ENCODE data around the gene CC2D2A. TPM values are rescaled to one million over a fixed set of nuclear protein-coding genes. Genes with fewer than 3 reads are reported as not detected.

CC2D2A gene
- total RNA-seq, 2 donors from 2014 or later: 3.6 to 4.9 TPM

DNA sequence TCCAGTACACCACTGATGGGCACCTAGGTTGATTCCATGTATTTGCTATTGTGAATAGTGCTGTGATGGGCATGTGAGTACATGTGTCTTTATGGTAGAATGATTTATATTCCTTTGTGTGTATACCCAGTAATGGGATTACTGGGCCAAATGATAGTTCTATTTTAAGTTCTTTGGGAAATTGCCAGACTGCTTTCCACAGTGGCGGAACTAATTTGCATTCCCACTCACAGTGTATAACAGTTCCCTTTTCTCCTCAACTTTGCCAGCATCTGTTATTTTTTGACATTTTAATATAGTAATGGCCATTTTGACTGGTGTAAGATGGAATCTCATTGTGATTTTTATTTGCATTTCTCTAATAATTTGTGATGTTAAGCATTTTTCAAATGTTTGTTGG, 25.9 kb downstream of the CC2D2A start:
- intact Hi-C loops (cut with DNase I): no loop called here
- Histone ChIP-seq H3K4me3 (no peak overlapping the region), H3K27ac (no peak overlapping the region), H3K9me3 (no peaks in the 10 kb centered on the region), H3K27me3 (no peaks in the 10 kb centered on the region), H3K36me3 (replicated peaks in 1 of 2; ENCODE audit: insufficient read depth in 1 of 2, low read depth in 2 of 2) (no peaks in the 10 kb centered on the region), H3K4me1 (no peaks in the 10 kb centered on the region)
- peak in 1 of 4 donors; percentile 9 for DNase-seq
- TF ChIP-seq POLR2A (IDR thresholded peaks at IDR 0.05) (no peak), CTCF (IDR thresholded peaks at IDR 0.05) (no peak)
- ATAC-seq: no peak
- 82 to 88% methylated on average over 1 of the region's 1 CpG for WGBS, 2 donors

DNA sequence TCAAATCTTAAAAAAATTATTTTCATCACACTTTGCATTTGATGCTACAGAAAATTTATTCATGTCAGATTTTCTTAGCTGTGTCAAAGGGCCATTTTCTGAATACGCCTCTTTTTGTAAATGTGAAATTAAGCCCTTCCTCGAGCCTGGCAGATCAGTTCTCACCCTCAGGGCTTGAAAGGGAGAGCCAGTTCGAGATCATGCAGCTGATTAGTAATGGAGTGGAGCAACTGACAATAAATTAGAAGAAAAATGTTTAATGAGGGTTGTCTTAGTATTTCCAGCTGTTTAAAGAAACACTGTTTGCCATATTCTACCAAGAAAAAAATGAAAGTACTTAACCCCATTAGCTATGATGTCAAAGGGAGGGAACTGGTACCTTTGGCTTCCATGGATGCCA, 28.7 kb downstream of the CC2D2A start:
- intact Hi-C loops (cut with DNase I): no loop called here
- no peak for TF ChIP-seq CTCF (IDR thresholded peaks at IDR 0.05)
- no peak for TF ChIP-seq POLR2A (IDR thresholded peaks at IDR 0.05)
- Histone ChIP-seq H3K27me3 (no peaks in the 10 kb centered on the region), H3K4me3 (no peak overlapping the region), H3K27ac (no peak overlapping the region), H3K9me3 (no peaks in the 10 kb centered on the region), H3K4me1 (no peaks in the 10 kb centered on the region), H3K36me3 (replicated peaks in 1 of 2; ENCODE audit: insufficient read depth in 1 of 2, low read depth in 2 of 2) (no peaks in the 10 kb centered on the region)
- ATAC-seq: no peak
- 76 to 77% methylated on average over 3 of the region's 3 CpGs for WGBS, 2 donors
- no peak for DNase-seq

DNA sequence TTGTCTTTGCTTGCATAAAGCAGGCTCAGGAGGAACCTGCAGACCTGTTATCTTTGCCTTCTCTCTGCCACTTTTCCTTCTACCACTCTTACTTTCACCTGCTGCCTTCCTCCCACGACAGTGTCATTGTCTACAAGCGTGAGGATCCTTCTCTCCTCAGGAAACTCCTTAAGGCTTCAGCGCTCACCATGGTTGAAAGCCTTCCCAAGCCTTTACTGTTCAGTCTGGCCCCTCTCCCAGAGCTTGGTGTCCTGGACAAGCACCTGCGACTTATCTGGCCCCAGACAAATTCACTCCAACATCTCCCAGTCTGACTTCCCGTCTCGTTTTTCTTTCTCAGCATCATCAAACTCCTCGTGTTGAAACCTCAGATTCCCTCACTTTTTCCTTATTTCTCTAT, 31.0 kb downstream of the CC2D2A start:
- H3K27me3 ChIP-seq: no peaks in the 10 kb centered on the region
- H3K4me3 ChIP-seq: no peak overlapping the region
- TF ChIP-seq POLR2A (IDR thresholded peaks at IDR 0.05) (no peak), CTCF (IDR thresholded peaks at IDR 0.05) (no peak)
- no peaks in the 10 kb centered on the region for H3K9me3 ChIP-seq
- no peak for ATAC-seq
- no peaks in the 10 kb centered on the region for H3K4me1 ChIP-seq
- 72 to 77% methylated on average over 7 of the region's 7 CpGs for WGBS, 2 donors
- H3K27ac ChIP-seq: no peak overlapping the region
- no peak for DNase-seq
- no peaks in the 10 kb centered on the region for H3K36me3 ChIP-seq (replicated peaks in 1 of 2; ENCODE audit: insufficient read depth in 1 of 2, low read depth in 2 of 2)
- intact Hi-C loops (cut with DNase I): no loop called here

DNA sequence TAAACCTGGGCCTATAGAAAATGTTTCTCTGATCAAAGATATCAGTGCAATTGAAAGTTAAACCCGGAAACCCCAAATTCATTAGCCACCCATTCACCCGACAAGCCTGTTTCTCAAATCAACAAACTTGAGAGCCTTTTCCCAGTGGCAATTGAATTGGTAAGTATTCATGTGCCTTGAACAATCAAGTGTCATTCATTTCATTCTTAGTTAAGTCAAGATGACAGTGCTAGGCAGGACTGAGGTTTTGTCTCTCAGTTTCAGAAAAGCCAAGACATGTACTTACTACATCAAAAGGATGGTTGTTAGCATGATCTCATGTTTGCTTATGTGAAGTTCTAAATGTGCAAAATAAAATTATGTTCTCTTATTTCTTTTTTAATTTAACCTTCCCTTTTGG, 32.3 kb downstream of the CC2D2A start:
- DNase-seq: no peak
- intact Hi-C loops (cut with DNase I): no loop called here
- Histone ChIP-seq H3K9me3 (no peaks in the 10 kb centered on the region), H3K27me3 (no peaks in the 10 kb centered on the region), H3K4me1 (no peaks in the 10 kb centered on the region), H3K36me3 (replicated peaks in 1 of 2; ENCODE audit: insufficient read depth in 1 of 2, low read depth in 2 of 2) (no peaks in the 10 kb centered on the region), H3K27ac (no peak overlapping the region), H3K4me3 (no peak overlapping the region)
- TF ChIP-seq CTCF (IDR thresholded peaks at IDR 0.05) (no peak), POLR2A (IDR thresholded peaks at IDR 0.05) (no peak)
- 87 to 96% methylated on average over 2 of the region's 2 CpGs for WGBS, 2 donors
- ATAC-seq: no peak

GRCh38 chr4:15502384-15502783, 32.7 kb downstream of the CC2D2A start:
- ATAC-seq (no peak), DNase-seq (no peak)
- Histone ChIP-seq H3K4me1 (no peaks in the 10 kb centered on the region), H3K4me3 (no peak overlapping the region), H3K27me3 (no peaks in the 10 kb centered on the region), H3K9me3 (no peaks in the 10 kb centered on the region), H3K27ac (no peak overlapping the region), H3K36me3 (replicated peaks in 1 of 2; ENCODE audit: insufficient read depth in 1 of 2, low read depth in 2 of 2) (no peaks in the 10 kb centered on the region)
- TF ChIP-seq CTCF (IDR thresholded peaks at IDR 0.05): no peak
- no peak for TF ChIP-seq POLR2A (IDR thresholded peaks at IDR 0.05)
- intact Hi-C loops (cut with DNase I): no loop called here
- 90 to 91% methylated on average over 3 of the region's 3 CpGs for WGBS, 2 donors
